GM12873 (cell line): Measurements from ENCODE around the gene PPM1L.

Experiments used
- TF ChIP-seq, protein P1 (sequence below): IDR thresholded peaks from 2 replicates; pipeline ENCODE4 v1.5.1; 2012; ENCODE audit warnings: low read depth, mild to moderate bottlenecking, moderate library complexity, low read length, control low read depth; ENCODE audit not compliant: insufficient read depth; ENCODE audit errors: missing control alignments

The PPM1L gene

DNA sequence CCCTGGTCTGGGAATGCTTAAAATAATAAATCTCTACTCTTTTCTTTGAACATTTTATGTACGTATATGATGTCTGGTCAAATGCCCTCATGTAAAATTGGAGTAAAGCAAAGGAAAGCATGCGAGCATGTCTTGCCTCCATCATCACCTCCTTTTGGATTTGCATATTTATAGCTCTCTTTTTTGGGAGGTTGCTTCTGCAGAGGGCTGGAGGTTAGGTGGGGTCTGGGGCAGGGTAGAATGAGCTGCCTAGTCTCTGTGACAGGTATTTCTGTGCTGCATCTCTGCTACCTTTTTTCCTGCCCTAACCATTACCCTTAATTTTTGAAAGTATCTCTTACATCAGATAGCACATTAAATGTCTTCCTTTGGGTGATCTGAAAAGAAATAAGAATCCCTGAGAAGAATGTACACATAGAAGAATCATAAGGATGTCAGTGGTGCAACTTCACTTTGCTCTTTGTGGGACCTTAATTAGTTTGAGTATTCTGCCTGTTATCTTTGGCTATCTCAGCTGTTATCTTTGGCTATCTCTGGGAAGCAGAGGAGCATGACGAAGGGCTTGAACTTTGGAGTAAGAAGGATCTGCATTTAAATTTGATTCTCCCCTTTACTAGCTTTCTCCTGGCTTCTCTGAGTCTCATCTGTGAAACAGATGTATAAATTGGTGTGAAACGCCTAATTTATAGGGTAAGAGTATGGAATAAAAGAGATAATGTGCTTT lies 40.2 kb downstream of the PPM1L start:
- TF ChIP-seq, protein P1, sequence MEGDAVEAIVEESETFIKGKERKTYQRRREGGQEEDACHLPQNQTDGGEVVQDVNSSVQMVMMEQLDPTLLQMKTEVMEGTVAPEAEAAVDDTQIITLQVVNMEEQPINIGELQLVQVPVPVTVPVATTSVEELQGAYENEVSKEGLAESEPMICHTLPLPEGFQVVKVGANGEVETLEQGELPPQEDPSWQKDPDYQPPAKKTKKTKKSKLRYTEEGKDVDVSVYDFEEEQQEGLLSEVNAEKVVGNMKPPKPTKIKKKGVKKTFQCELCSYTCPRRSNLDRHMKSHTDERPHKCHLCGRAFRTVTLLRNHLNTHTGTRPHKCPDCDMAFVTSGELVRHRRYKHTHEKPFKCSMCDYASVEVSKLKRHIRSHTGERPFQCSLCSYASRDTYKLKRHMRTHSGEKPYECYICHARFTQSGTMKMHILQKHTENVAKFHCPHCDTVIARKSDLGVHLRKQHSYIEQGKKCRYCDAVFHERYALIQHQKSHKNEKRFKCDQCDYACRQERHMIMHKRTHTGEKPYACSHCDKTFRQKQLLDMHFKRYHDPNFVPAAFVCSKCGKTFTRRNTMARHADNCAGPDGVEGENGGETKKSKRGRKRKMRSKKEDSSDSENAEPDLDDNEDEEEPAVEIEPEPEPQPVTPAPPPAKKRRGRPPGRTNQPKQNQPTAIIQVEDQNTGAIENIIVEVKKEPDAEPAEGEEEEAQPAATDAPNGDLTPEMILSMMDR, result no peak

DNA sequence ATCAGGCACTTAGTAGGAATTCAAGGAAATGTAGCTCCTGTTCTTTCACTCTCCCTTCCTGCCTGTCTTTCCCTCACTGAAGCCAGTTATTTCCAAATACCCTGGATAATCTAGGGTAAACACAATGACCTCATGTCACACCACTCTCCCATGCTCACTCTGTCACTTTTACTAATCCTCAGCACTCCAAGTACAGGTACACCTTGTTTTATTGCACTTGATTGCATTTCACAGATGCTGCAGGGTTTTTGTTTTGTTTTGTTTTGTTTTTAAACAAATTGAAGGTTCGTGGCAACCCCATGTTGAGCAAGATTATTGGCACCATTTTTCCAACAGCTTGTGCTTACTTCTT lies 40.8 kb downstream of the PPM1L start:
- TF ChIP-seq, protein P1, result no peak

DNA sequence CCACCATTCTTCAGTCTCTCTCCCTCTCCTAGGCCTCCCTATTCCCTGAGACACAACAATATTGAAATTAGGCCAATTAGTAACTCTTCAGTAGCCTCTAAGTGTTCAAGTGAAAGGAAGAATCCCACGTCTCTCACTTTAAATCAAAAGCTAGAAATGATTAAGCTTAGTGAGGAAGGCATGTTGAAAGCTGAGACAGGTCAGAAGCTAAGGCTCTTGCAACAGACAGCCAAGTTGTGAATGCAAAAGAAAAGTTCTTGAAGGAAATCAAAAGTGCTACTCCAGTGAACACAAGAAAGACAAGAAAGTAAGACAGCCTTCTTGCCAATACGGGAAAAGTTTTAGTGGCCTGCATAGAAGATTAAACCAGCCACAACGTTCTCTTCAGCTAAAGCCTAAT lies 41.3 kb downstream of the PPM1L start:
- TF ChIP-seq, protein P1, result no peak

DNA sequence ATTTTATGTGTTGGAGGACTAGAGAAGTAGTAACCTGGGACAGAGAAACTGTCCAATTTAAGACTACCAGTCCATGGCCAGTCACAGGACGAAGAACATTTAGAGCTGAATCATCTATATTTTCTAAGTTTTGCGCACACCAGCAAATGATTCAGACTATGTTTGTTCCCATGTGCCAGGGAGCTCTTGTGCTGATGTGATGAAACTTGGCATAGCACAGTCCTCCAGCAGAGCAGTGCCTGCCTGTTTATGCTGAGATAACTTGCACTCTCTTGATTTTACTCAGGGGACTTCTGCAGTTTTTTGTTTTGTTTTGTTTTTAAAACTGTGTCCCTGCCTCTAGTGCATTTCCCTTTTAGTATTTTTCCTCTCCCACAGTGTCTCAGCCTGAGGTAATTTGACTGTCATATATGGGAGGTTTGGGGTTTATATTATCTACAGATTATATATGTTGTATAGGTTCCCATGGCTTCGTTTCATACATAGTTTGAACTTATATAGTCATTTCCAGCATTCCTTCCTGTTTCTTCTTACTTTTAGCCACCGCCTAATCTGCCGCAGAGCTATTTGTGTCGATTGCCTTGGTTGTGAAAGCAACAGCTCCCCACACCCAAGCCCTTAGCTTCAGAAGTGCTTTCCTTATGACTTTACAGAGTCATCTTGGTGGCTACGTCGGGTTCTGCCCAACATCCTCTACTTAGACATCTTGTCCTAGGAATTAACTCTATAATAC lies 45.5 kb downstream of the PPM1L start:
- TF ChIP-seq, protein P1, result no peak

DNA sequence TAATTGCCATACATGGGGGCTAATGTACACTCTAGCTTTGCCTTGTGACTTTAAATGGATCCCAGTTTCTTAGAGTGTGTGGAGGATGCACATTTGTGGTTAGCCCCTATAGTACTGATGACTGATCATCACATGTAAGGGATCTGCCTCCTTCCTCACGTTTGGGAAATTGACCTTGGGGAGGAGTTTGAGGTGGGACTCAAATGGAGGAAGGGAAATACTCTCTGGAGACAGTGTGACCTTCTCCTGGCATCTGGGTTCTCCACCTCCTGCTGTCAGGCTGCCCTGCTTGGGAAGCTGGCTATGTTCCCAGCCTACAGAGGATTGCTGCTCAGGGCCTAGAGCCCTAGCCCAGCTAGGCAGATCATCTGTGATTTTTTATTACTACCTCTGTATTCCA lies 48.7 kb downstream of the PPM1L start:
- TF ChIP-seq, protein P1, result no peak

DNA sequence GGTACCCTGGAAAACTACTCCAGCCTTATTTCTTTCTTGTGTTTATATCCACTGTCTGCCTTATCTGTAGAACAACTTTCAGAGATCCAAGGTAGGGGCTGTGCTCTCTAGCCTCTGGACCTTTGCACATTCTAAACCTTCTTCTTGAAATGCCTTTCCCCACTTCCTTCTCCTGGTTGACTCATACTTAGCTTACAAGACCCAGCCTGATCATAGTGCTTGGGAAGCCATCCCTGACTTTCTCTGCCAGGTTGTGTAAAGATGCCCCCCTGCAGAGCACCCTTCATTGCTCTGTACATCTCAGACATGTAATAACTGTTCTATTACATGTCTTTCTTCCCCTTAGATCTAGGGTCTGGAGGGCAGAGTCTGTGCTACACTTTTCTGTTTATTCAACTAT lies 50.1 kb downstream of the PPM1L start:
- TF ChIP-seq, protein P1, result no peak

DNA sequence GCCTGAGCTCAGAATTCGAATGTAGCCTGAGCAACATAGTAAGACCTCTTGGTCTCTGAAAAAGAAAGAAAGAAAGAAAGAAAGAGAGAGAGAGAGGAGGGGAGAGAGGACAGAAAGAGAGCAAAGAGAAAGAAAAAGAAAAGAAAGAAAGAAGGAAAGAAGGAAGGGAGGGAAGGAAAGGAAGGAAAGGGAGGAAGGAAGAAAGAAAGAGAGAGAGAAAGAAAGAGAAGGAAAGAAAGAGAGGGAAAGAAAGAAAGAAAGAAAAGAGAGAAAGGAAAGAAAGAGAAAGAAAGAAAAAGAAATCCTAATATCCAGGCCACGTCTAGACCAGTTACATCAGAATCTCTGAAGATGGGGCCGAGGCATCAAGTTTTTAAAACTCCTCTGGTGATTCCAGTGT lies 50.7 kb downstream of the PPM1L start:
- TF ChIP-seq, protein P1, result no peak
